ENCODE data around the gene RPS29.
"Not testable (repeated sequence)": the region's sequence is repeated elsewhere in the genome, so short reads cannot be mapped to it uniquely, and the experiment has no call there.

Gene RPS29

GRCh38 chr14:49594347-49595091 is 8.3 kb upstream of the RPS29 start:
- no peak for DNase-seq

- DNase-seq, result no peak
Observed at GRCh38 chr14:49593016-49593415, 6.8 kb upstream of the RPS29 start.

- no peak for DNase-seq
Observed at GRCh38 chr14:49589387-49589786, 3.2 kb upstream of the RPS29 start.

GRCh38 chr14:49586673-49587460 is 687 bp upstream of the RPS29 start:
- peak; percentile 53 for DNase-seq

- DNase-seq, result not testable (repeated sequence)
Observed at GRCh38 chr14:49584981-49585640, 1.1 kb downstream of the RPS29 start.

GRCh38 chr14:49584058-49584457 is 2.1 kb downstream of the RPS29 start:
- DNase-seq, result no peak

- no peak for DNase-seq
Observed at GRCh38 chr14:49583629-49584028, 2.6 kb downstream of the RPS29 start.

- DNase-seq, result no peak
Observed at GRCh38 chr14:49582113-49582977, 3.8 kb downstream of the RPS29 start.

GRCh38 chr14:49581209-49582112 is 4.7 kb downstream of the RPS29 start:
- DNase-seq, result no peak

- DNase-seq, result no peak
Observed at GRCh38 chr14:49579841-49580240, 6.3 kb downstream of the RPS29 start.

- no peak for DNase-seq
Observed at GRCh38 chr14:49578141-49578540, 8.0 kb downstream of the RPS29 start.

GRCh38 chr14:49574038-49574437 is 12.1 kb downstream of the RPS29 start:
- no peak for DNase-seq

GRCh38 chr14:49569281-49569680 is 16.9 kb downstream of the RPS29 start:
- no peak for DNase-seq

GRCh38 chr14:49566714-49567113 is 19.5 kb downstream of the RPS29 start:
- DNase-seq, result no peak

- no peak for DNase-seq
Observed at GRCh38 chr14:49559979-49560768, 26.0 kb downstream of the RPS29 start.

GRCh38 chr14:49553892-49554291 is 32.3 kb downstream of the RPS29 start:
- DNase-seq, result no peak

- no peak for DNase-seq
Observed at GRCh38 chr14:49553106-49553505, 33.1 kb downstream of the RPS29 start.

- DNase-seq, result no peak
Observed at GRCh38 chr14:49551569-49551968, 34.6 kb downstream of the RPS29 start.

- DNase-seq, result no peak
Observed at GRCh38 chr14:49550286-49551184, 35.6 kb downstream of the RPS29 start.

GRCh38 chr14:49549881-49550280 is 36.3 kb downstream of the RPS29 start:
- DNase-seq, result no peak

Measured in NK-92 treated with Interleukin-12 subunit alpha and Interleukin-12 subunit beta, amount 100 ng/mL, for 24 hours (cell line).